HG03432 (cell line): ENCODE data around the gene ATP6V0D1.
"Not testable (repeated sequence)": the region's sequence is repeated elsewhere in the genome, so short reads cannot be mapped to it uniquely, and the experiment has no call there.

Experiments used
- ATAC-seq: cut with Tn5 transposase; IDR thresholded peaks from one replicate; pipeline ENCODE4 v1.9.1; 2021; ENCODE audit warnings: mild to moderate bottlenecking, moderate library complexity; ENCODE audit not compliant: unreplicated experiment

Gene ATP6V0D1

DNA sequence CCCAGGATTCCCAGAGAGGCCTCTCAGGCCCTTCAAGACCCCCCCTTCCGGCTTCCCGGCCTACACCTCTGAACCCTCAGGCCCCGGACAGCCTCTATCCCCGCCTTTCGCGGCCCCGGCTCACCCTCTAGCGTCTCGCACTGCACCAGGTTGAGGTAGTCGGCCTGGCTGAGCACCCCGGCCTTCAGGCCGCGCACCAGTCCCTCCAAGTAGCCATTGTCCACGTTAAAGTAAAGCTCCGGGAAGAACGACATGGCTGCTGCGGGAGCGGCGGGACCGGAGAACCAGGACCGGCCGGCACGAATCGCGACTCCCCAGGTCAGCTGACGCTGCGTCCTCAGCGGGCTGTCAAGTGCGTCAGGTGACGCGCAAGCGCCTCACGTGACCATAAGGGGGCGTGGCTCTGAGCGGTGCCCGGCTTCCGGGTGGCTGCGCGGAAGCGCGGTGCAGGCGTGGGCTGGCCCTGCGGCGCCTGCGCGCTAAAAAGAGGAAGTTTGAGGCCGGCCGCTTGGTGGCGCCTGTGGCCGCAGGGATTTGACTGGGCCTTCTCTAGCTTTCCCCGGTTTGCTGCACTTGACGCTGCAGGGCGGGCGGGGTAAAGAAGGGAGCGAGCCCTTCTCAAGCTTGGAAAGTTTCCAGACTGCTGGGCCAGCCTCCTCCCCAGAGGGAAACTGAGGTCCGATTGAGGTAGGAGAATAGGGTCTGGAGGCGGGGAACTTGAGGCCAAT, at the start of gene ATP6V0D1:
Gene ATP6V0D1, minus strand, starts transcription at position 325 of the 728 bp plus-strand sequence. Its CDS starts 71 bp downstream, at position 254.
- peak; percentile 87 for ATAC-seq

DNA sequence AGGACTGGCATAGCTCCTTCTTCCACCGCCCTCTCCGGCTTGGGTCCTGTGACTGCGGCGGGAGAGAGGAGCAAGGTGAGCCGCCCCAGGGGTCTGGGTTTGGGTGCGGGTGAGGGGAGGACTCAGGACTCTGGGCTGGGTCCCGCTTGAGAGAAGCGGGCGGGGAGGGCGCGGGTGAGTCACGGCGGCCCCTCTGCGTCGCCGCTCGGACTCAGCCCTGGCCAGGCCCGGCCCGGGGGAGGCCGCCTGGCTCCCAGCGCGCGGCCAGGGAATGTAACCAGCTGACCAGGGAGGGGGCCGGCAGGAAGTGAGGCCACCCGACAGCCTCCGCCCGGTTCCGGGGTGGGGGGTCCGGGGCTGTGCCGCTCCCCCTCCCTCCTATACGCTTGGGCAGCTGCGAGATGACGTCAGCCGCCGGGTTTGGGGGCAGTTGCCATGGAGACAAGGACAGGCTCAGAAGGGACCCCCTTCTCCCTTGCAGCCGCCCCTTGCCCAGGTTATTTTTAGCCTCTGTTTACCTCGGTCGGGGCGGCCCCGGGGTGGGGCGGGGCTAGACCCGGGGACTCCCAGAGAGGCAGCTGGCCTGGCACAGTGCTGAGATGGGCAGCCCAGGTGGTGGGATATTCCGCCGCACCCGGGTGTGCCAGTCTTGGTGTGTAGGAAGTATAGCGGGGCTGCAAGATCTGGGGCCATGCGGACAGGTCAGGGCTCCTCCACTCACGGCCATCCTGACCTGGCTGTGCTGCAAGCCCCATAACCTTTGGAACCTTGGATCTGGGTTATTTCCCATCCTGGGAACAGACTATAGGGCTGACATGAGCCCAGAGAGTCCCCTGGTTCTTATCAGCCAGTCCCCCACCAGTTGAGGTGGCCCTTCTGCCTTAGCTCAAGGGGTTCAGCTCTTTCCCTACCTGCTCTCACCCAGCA, 49.3 kb upstream of the ATP6V0D1 start:
- peak; percentile 37 for ATAC-seq

DNA sequence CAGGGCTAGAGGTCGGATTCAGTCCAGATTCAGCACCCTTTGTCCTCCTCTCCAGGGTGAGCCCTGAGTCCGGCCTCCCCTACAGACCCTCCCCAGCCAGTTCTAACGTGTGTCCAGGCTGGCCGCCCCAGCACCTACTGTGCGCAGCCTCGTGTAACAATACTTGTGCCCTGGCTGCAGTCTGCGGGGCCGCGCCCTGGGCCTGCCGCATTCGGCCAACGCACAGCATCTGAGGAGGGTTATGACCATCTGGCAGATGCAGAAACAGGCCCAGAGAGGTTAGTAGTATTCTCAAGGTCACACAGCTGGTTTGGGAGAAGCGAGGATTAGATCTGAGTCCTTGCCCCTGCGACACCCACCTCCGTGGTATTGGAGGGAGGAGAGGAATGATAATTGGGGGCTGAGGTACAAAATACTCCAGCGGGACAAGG, 48.6 kb upstream of the ATP6V0D1 start:
- no peak for ATAC-seq

DNA sequence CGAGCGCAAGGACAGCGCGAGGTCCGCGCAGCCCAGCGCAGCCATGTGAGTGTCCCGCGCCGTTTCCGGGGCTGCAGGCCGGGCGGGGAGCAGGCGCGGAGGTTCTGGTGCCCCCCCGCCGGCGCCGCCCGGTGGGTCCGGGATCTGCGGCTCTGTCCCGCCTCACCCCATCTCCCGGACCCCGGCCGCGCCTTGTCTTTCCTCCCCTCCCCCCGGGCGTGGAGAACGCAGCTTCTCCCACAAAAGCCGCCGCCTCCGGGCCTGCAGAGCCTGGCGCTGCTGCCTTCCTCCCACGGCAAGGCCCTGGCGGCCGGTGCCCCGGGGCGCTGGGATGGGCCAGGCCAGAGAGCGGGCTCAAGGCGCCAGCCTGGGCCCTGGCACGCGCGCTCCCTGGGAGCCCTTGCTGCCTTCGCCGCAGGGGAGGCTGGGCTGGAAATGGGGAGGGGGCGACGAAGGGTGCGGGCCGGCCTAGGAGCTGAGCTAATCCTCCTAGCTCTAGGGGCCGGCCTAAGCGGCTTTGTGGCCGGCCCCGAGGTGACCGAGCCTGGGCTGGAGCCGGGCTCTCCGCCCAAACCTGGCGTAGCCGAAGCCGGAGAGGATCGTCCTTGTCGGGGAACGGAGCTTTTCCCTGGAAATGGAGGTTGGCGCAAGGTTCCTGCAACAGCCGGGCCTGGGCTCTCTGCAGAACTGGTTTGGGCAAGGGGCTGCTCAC, 48.1 kb upstream of the ATP6V0D1 start:
- peak; percentile 28 for ATAC-seq

DNA sequence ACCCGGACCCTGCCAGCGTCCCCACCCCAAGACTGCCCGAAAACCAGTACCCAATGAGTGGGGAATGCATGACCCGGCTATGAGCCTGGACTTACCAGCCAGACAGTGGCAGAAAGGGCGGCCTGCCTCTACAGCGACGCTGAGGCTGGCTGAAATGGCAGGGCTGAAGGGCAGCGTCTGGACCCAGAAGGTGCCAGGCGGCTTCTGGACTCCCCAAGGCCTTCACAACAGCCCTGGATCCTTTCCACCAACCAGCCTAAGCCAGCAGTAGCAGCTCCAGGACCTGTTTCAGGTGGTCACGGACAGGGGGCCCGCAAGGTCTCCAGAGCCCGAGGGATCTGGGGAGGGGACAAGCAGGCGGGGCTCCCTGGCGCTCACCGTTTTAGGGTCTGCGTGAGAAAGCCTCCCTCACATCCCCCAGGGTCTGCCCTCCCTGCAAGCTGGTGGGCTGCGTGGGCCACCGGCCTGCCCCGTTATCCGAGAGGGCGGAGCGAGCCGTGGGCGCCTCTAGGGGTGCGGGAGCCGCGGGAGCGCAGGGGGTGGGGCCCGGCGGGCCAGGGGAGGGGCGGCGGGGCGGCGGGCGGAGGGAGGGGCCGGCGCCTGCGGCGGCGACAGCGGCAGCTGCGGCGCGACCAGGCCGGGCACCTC, 47.4 kb upstream of the ATP6V0D1 start, which contains the start of gene RIPOR1:
Gene RIPOR1, plus strand, starts transcription at position 608 of the 648 bp plus-strand sequence. CDS start 9,618 bp downstream, outside the sequence.
- ATAC-seq, result peak; percentile 32

DNA sequence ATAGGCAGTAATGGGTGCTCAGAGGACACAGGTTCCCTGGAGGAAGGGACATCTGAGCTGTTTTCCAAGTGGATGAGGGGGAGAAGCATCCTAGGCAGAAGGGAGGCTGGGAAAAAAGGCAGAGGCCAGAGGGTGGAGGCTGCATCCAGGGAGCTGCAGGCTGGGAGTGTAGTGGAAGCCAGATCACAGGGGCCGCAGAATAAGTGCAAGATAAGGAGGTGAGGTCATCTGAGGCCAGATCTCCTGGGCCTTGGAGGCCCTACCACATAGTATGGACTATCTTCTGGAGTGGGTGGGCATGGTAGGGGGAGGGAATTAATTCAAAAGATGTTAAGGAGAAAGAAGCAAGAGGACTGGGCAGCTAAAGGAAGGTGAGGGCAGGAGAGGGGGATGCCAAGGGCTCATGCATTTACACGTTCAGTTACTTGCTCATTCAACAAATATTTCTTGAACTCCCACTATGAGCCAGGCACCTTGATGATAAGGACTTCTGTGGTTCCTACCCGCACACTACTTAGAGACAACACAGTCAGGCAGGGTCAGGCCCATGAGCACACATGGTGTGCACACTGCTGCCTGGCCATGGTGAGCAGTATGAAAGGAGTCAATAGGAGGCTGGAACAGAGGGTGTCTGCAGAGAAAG, 45.3 kb upstream of the ATP6V0D1 start:
- ATAC-seq, result no peak

DNA sequence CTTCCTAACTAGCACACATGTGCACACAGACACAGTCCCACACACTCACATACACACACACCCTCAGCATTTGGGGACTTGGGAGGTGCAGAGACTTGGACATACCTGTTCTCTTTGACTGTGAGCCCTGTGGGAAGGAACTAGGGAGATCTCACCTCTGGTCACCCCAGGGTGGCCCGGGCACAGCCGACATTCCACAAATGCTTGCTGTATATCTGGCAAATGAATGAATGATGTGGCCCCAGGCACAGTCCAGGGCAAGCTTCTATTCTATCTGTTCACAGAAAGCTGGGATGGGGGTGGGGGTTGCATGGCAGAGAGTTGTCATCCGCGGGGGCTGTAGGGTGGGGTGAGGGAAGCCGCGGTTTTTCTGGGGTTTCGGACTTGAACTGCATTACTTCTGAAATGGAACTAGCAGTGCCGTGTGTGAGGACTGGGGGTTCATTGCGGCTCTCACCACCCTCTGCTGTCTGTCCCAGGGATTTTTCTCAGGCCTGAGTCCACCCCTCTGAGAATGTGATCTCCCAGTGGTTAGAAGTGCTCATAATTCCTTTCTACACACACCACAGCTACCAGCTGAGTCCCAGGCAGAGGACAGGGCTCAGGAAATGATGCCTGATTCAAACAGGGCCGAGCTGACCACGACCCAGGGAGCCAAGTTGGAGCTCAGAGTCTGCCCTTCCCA, 44.4 kb upstream of the ATP6V0D1 start:
- no peak for ATAC-seq

DNA sequence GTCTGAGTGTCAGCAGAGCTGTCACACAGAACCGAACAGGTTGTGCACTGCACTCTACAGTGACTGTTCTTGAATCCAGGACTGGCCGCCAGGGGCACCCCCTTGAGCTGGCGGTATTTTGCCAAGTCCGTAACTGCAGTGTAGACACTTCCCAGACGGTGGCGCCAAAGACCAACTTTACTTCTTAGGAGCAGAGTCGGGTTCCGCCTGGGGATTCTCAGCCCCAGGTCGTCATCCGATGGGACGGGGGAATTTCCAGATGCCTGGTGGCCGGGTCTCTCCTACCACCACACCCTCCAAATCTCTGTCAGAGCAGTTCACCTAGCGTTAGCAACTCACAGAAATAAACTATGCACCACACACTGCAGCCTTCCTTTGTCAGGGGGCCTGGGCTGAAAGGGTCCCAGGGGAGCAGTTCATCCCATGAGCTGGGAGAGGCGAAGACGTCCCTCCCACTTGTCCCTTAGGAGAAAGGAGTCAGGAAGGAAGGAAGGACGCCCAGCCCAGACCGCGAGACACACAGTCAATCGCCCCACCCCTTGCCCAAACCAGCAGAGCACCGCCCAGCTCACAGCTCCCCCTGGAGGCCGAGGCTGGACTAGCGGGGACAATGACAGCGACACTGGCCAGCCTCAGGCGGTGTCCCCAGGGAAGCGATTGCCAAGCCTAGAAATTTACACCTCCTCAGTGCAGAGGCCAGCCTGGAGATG, 40.3 kb upstream of the ATP6V0D1 start:
- peak; percentile 69 for ATAC-seq

DNA sequence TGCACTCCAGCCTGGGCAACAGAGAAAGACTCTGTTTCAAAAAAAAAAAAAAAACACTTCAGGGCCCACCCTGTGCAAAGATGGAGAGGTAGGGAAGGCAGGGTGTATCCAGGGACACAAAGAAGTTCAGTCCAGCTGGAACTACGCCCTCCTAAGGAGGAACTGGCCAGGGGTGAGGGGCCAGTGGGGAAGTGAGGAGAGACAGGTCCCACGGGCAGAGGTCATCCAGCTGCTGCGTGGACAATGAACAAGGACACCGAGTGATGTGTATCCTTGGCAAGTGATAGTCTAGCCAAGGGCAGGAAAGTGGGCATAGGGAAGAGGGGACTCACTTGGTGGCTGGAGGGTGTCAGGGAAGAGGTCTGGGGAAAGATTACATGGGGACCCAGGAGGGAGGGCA, 38.3 kb upstream of the ATP6V0D1 start:
- no peak for ATAC-seq

DNA sequence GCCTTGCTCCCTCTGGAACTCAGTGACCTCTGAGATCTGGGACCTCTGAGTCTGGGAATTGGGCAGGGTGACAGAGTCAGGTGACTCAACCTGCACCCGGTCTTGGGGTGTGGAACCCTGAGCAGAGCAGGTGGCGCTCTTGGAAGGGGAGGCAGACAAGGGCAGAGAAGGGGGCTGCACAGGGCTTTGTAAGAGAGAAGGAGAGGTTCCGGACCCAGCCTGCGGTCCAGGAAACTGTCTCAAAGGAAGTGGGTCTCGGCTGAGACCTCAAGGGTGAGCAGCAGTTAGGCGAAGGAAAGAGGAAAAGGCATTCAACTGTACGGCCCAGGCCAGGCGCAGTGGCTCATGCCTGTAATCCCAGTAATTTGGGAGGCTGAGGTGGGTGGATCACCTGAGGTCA, 37.7 kb upstream of the ATP6V0D1 start:
- no peak for ATAC-seq

DNA sequence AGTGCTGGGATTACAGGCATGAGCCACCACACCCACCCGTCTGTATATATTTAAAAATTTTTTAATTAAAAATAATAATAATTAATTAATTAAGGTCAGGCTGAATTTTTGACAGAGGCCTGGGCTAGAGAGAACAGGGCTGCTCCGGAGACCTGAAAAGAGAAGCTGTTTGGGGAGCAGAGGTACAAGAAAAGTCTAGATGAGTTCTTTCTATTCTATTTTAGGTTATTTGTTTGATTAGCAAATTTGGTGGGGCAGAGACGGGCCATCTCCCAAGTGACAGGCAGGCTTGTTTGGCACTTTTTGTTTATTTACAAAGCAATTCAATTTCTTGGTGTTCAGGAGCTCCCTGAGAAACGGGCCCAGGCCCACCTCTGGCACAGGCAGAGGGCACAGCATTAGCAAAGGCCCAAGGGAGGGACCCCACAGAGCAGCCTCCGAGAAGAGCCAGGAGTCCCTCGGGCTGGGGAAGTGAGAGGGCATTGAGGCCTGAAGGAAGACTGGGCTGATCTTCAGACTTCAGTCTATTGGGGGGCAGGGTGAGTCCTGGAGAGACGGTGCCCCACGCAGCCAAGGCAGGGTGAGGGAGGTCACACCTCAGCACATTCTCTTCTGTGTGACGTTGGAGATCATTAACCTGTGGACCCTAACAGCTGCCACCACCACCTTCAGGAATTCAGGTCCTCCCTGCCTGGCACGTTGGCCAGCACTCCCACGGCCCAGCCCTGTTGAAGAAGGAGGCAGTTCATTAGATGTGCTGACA, 36.9 kb upstream of the ATP6V0D1 start:
- ATAC-seq, result peak; percentile 44

DNA sequence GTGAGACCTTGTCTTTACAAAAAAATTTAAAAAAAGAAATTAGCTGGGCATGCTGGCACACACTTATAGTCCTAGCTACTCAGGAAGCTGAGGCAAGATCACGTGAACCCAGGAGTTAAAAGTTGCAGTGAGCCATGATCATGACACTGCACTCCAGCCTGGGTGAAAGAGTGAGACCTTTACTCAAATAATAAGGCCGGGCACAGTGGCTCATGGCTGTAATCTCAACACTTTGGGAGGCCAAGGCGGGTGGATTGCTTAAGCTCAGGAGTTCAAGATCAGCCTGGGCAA, 36.1 kb upstream of the ATP6V0D1 start:
- ATAC-seq, result no peak

DNA sequence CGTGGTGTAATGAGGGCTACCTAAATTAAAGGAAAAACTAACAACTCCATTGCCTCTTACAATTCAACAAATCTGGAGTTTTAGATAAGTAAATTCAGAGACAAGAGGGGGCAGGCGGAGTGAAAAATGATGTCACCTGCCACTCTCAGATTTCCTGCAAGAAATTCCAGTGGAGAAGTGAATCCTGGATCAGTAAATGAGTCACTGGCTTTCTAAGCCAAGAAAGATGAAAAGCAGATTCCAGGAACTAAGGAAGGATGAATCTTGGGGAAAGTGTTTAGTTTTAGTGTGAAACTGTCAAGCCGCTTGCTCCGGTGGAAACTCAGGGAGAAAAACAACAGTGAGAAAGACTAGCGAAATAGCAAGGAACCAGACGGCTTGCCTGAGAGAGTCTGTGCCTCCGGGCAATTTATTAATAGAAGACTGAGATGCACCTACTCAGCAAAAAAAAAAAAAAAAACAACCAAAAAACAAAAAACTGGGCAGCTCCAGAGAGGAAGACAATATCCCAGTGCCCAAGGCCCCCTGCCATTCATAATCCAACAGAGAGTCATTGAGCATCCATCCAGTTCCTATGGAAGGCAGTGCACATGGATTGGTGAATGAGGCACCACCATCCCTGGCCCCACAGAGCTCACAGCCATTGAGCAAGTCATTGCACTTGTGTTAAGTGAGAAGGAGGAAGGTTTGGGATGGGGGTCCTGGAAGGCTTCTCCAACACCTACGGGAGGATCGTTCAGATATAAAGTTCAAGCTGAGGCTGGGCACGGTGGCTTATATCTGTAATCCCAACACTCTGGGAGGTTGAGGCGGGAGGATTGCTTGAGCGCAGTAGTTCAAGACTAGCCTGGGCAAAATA, 35.6 kb upstream of the ATP6V0D1 start:
- ATAC-seq, result no peak

DNA sequence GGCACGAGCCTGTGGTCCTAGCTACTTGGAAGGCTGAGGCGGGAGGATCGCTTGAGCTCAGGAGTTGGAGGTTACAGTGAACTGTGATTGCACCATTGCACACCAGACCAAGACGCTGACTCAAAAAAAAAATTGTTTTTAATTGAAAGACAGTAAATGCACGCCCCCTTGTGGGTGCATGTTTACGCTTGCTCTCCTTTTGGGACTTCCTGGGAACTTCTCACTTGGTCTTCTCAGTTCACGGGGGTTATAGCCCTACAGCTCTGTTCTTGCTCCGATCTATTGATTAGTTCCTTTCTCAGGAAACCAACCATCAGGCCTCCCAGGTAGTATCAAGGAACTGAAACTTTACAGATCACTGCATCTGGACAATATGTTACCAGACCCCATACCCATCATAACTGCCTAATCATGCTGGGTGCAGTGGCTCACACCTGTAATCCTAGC, 33.4 kb upstream of the ATP6V0D1 start:
- ATAC-seq, result peak; percentile 48

DNA sequence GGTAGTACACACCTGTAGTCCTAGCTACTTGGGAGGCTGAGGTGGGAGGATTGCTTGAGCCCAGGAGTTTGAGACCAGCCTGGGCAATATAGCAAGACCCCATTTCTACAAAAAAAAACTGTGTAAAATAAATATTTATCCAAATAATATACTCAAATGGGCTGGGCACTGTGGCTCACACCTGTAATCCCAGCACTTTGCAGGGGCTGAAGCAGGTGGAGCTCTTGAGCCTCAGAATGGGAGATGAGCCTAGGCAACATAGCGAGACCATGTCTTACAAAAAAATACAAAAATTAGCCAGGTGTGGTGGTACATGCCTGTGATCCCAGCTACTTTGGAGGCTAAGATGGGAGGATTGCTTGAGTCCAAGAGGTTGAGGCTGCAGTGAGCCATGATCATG, 32.9 kb upstream of the ATP6V0D1 start:
- ATAC-seq, result not testable (repeated sequence)

DNA sequence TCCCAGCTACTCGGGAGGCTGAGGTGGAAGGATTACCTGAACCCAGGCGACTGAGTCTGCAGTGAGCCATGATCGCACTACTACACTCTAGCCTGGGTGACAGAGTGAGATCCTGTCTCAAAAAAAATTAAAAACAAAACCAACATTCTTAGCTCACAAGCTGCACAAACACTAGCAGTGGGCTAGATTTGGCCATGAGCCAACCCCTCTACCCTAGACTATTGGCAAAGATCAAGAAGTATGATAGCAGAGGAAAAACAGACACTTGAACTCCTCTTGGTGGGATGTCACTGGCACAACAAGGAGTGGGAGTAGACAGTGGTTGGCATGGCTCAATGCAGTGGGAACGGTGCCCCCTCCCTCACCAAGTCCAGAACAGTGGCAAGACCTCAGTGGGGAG, 28.1 kb upstream of the ATP6V0D1 start:
- ATAC-seq, result no peak

DNA sequence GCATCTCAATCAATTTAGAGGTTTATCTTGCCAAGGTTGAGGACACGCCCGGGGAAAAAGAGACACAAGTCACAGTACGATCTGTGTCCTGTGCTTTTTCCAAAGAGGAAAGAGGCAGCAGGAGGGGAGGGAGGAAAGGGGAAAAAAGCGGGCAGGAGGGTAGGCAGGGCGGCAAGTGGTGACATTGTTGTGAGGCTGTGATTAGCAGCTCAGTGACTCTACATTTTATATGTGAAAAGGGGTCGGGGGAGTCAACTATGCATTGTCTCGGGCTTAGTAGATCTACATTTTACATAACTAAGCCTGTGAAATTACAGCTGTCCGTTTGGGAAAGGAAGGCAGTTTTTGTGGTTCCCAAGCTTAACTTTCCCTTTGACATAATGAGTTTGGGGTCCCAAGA, 25.5 kb upstream of the ATP6V0D1 start:
- no peak for ATAC-seq
